Endothelial cell of umbilical vein (primary cell): ENCODE results near the gene FRRS1.

Source experiments
- FOS ChIP-seq: IDR thresholded peaks from 2 replicates; pipeline ENCODE4 v1.6.1; 2011; ENCODE audit warnings: mild to moderate bottlenecking, low read length, moderate library complexity, borderline replicate concordance; ENCODE audit not compliant: insufficient read depth
- TF ChIP-seq, protein P1 (sequence below), 2 donors: IDR thresholded peaks; 1 replicate in 1 of 2; 2 replicates in 1 of 2; pipeline ENCODE4 v1.5.1; 2011; ENCODE audit warnings: low read length in 2 of 2, mild to moderate bottlenecking in 2 of 2, moderate library complexity in 2 of 2, control low read depth in 1 of 2, inconsistent platforms in 1 of 2, low read depth in 1 of 2; ENCODE audit not compliant: insufficient read depth in 1 of 2; ENCODE audit errors: extremely low read depth in 1 of 2

DNA sequence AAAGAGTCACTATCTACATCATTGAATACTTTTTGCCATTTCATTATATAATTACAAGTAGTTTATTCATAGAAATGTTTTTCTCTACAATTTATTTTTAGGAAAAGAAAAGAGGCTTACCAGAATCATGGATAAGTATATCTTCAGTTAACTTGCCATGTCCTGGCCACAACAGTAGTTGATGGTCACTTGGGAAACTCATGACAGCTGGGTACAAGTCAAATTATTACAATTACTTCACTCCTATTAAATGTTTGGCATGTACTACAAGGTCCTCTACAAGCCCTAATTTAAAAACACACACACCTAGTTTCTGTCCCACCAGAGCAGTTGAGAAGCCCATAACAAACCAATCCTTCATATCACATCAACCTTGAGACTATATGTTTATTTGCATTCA is 91.1 kb downstream of the FRRS1 start:
- TF ChIP-seq, protein P1, sequence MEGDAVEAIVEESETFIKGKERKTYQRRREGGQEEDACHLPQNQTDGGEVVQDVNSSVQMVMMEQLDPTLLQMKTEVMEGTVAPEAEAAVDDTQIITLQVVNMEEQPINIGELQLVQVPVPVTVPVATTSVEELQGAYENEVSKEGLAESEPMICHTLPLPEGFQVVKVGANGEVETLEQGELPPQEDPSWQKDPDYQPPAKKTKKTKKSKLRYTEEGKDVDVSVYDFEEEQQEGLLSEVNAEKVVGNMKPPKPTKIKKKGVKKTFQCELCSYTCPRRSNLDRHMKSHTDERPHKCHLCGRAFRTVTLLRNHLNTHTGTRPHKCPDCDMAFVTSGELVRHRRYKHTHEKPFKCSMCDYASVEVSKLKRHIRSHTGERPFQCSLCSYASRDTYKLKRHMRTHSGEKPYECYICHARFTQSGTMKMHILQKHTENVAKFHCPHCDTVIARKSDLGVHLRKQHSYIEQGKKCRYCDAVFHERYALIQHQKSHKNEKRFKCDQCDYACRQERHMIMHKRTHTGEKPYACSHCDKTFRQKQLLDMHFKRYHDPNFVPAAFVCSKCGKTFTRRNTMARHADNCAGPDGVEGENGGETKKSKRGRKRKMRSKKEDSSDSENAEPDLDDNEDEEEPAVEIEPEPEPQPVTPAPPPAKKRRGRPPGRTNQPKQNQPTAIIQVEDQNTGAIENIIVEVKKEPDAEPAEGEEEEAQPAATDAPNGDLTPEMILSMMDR (IDR thresholded peaks at IDR 0.05; ENCODE audit: extremely low read depth in 1 of 2, insufficient read depth in 1 of 2, low read depth in 1 of 2, low read length in 2 of 2): no peak
- no peak for TF ChIP-seq FOS
